DND-41 (cell line): ENCODE results near the gene TNFSF9.
"Not testable (repeated sequence)": the region's sequence is repeated elsewhere in the genome, so short reads cannot be mapped to it uniquely, and the experiment has no call there.

Source experiments
- ATAC-seq: fragments of 200-7000 bp; cut with Tn5 transposase; 3 replicates; pipeline ENCODE4 v1.9.1; 2021; ENCODE audit warnings: low read depth; ENCODE audit not compliant: insufficient read depth
- DNase-seq: peaks from one replicate; pipeline ENCODE4 v3.0.0-alpha.2; 2020
- H2AFZ ChIP-seq: 2 replicates; pipeline ENCODE4 v1.6.0; 2012; ENCODE audit warnings: low read depth, low read length
- H3K27ac ChIP-seq: 2 replicates; pipeline ENCODE4 v1.5.1; 2012; ENCODE audit warnings: low read length, inconsistent platforms
- H3K27me3 ChIP-seq: fragments of 200-600 bp; sonication (generic); 2 replicates; pipeline ENCODE4 v1.6.0; 2012; ENCODE audit warnings: low read length, mild to moderate bottlenecking, inconsistent platforms; ENCODE audit not compliant: insufficient read depth, poor library complexity
- H3K36me3 ChIP-seq: 2 replicates; pipeline ENCODE4 v1.5.1; 2012; ENCODE audit warnings: low read length, inconsistent platforms; ENCODE audit not compliant: insufficient read depth
- H3K4me1 ChIP-seq: 2 replicates; pipeline ENCODE4 v1.5.1; 2012; ENCODE audit warnings: mild to moderate bottlenecking, low read length; ENCODE audit not compliant: insufficient read depth
- H3K4me2 ChIP-seq: 2 replicates; pipeline ENCODE4 v1.6.0; 2012; ENCODE audit warnings: mild to moderate bottlenecking, moderate library complexity, low read length, inconsistent platforms; ENCODE audit not compliant: insufficient read depth
- H3K4me3 ChIP-seq, 2 experiments: fragments of 200-600 bp in 1 of 2; shearing (Covaris generic) in 1 of 2; 2 replicates each; pipeline ENCODE4 v1.5.1; 2012 to 2016; ENCODE audit warnings: inconsistent platforms in 2 of 2, low read length in 2 of 2, mild to moderate bottlenecking in 2 of 2, low read depth in 1 of 2, moderate library complexity in 1 of 2
- H3K79me2 ChIP-seq: 2 replicates; pipeline ENCODE4 v1.6.0; 2012; ENCODE audit warnings: low read length, inconsistent platforms; ENCODE audit not compliant: insufficient read depth
- H3K9ac ChIP-seq: 2 replicates; pipeline ENCODE4 v1.6.0; 2012; ENCODE audit warnings: low read depth, mild to moderate bottlenecking, inconsistent platforms, low read length, moderate library complexity
- H3K9me3 ChIP-seq: 2 replicates; pipeline ENCODE4 v1.5.1; 2012; ENCODE audit warnings: low read length, moderate library complexity, mild to moderate bottlenecking, inconsistent platforms; ENCODE audit not compliant: insufficient read depth, severe bottlenecking
- H4K20me1 ChIP-seq: 2 replicates; pipeline ENCODE4 v1.6.0; 2012; ENCODE audit warnings: low read length; ENCODE audit not compliant: insufficient read depth
- CTCF ChIP-seq: IDR thresholded peaks from 2 replicates; pipeline ENCODE4 v1.5.1; 2012; ENCODE audit warnings: borderline replicate concordance, low read length, moderate library complexity, mild to moderate bottlenecking; ENCODE audit not compliant: poor library complexity, severe bottlenecking; ENCODE audit errors: extremely low read depth
- EZH2 ChIP-seq: IDR thresholded peaks from 3 replicates; pipeline ENCODE4 v1.6.1; 2012; ENCODE audit warnings: borderline replicate concordance, low read depth, mild to moderate bottlenecking, moderate library complexity, low read length, inconsistent platforms; ENCODE audit not compliant: severe bottlenecking

The TNFSF9 gene

GRCh38 chr19:6503407-6504201, 27.2 kb upstream of the TNFSF9 start:
- no peak overlapping the region for H3K27ac ChIP-seq
- no peak overlapping the region for H2AFZ ChIP-seq
- no peaks in the 10 kb centered on the region for H4K20me1 ChIP-seq
- no peak for DNase-seq
- H3K4me1 ChIP-seq: peaks cover 3% of the 10 kb centered on the region
- no peak overlapping the region for H3K9ac ChIP-seq
- H3K79me2 ChIP-seq: no peaks in the 10 kb centered on the region
- peaks cover 13% of the 10 kb centered on the region for H3K27me3 ChIP-seq
- H3K9me3 ChIP-seq: no peaks in the 10 kb centered on the region
- H3K36me3 ChIP-seq: no peaks in the 10 kb centered on the region
- ATAC-seq: no peak
- TF ChIP-seq EZH2: no peak
- TF ChIP-seq CTCF: no peak
- no peak overlapping the region for H3K4me2 ChIP-seq
- no peak overlapping the region for H3K4me3 ChIP-seq

- H3K4me2 ChIP-seq, H3K79me2 ChIP-seq, H3K4me1 ChIP-seq, H3K27me3 ChIP-seq, H3K9me3 ChIP-seq, H3K4me3 ChIP-seq, H2AFZ ChIP-seq, DNase-seq, ATAC-seq, H3K36me3 ChIP-seq, H4K20me1 ChIP-seq, H3K9ac ChIP-seq, H3K27ac ChIP-seq: not testable (repeated sequence)
Observed at GRCh38 chr19:6508028-6508771, 22.6 kb upstream of the TNFSF9 start.

- no peak overlapping the region for H3K27ac ChIP-seq
- no peaks in the 10 kb centered on the region for H3K27me3 ChIP-seq
- H3K4me3 ChIP-seq: no peak overlapping the region
- no peaks in the 10 kb centered on the region for H3K79me2 ChIP-seq
- H3K9ac ChIP-seq: no peak overlapping the region
- no peaks in the 10 kb centered on the region for H3K9me3 ChIP-seq
- DNase-seq: no peak
- TF ChIP-seq EZH2: no peak
- no peak for TF ChIP-seq CTCF
- no peaks in the 10 kb centered on the region for H3K36me3 ChIP-seq
- no peak for ATAC-seq
- no peak overlapping the region for H3K4me2 ChIP-seq
- H3K4me1 ChIP-seq: no peaks in the 10 kb centered on the region
- H2AFZ ChIP-seq: no peak overlapping the region
- no peaks in the 10 kb centered on the region for H4K20me1 ChIP-seq
Observed at GRCh38 chr19:6509118-6509971, 21.5 kb upstream of the TNFSF9 start.

- no peak overlapping the region for H3K4me3 ChIP-seq
- no peaks in the 10 kb centered on the region for H4K20me1 ChIP-seq
- H3K9ac ChIP-seq: no peak overlapping the region
- H3K4me1 ChIP-seq: no peaks in the 10 kb centered on the region
- H3K4me2 ChIP-seq: no peak overlapping the region
- no peaks in the 10 kb centered on the region for H3K9me3 ChIP-seq
- ATAC-seq (no peak), DNase-seq (no peak)
- TF ChIP-seq CTCF (no peak), EZH2 (no peak)
- no peak overlapping the region for H3K27ac ChIP-seq
- no peaks in the 10 kb centered on the region for H3K36me3 ChIP-seq
- H3K27me3 ChIP-seq: no peaks in the 10 kb centered on the region
- no peak overlapping the region for H2AFZ ChIP-seq
- no peaks in the 10 kb centered on the region for H3K79me2 ChIP-seq
Observed at GRCh38 chr19:6510618-6511017, 20.2 kb upstream of the TNFSF9 start.
